Left ventricle myocardium inferior (tissue), 1 donor: ENCODE results near the gene CEP162. TPM values are rescaled to one million over a fixed set of nuclear protein-coding genes. Genes with fewer than 3 reads are reported as not detected.
A peak's percentile ranks its signal among the peaks of the same experiment; 100 is the strongest.
"Not testable (repeated sequence)": the region's sequence is repeated elsewhere in the genome, so short reads cannot be mapped to it uniquely, and the experiment has no call there.

Experiments used
- DNase-seq: peaks from one replicate; pipeline ENCODE4 v3.0.0-alpha.2; 2020
- H3K27ac ChIP-seq: fragments of 200-600 bp; replicated peaks from 2 replicates; pipeline ENCODE4 v1.8.0; 2021
- H3K27me3 ChIP-seq: fragments of 200-600 bp; 2 replicates; pipeline ENCODE4 v1.8.0; 2021; ENCODE audit warnings: low read depth
- H3K36me3 ChIP-seq: fragments of 200-600 bp; 2 replicates; pipeline ENCODE4 v1.8.0; 2021
- H3K4me1 ChIP-seq: fragments of 200-600 bp; 2 replicates; pipeline ENCODE4 v1.8.0; 2021
- H3K4me3 ChIP-seq: fragments of 200-600 bp; 2 replicates; pipeline ENCODE4 v1.8.0; 2021; ENCODE audit warnings: mild to moderate bottlenecking, moderate library complexity
- H3K9me3 ChIP-seq: fragments of 200-600 bp; replicated peaks from 2 replicates; pipeline ENCODE4 v1.8.0; 2021
- intact Hi-C: fragments of 100-400 bp; cut with micrococcal nuclease; formaldehyde crosslinking; loops from one replicate; pipeline ENCODE4 v1.11.0; 2022
- total RNA-seq: library from RNA; stranded (reverse); fragmentation: NEBNext Ultra II Directional; extraction: Animal tissue kit (Norgen Biotek cat#: 25700); gene quantifications from one replicate; pipeline ENCODE4 v1.2.1, GENCODE V29; 2021
- TF ChIP-seq, protein P1 (sequence below): fragments of 200-600 bp; IDR thresholded peaks from 2 replicates; pipeline ENCODE4 v1.8.0; 2021; ENCODE audit warnings: antibody characterized with exemption, mild to moderate bottlenecking, borderline replicate concordance
- donor health status: DM: no; HTN: yes; CAD: no; lungs with severe emphysema.

The CEP162 gene
- total RNA-seq, 1 donor from 2014 or later, result 4.0 TPM

DNA sequence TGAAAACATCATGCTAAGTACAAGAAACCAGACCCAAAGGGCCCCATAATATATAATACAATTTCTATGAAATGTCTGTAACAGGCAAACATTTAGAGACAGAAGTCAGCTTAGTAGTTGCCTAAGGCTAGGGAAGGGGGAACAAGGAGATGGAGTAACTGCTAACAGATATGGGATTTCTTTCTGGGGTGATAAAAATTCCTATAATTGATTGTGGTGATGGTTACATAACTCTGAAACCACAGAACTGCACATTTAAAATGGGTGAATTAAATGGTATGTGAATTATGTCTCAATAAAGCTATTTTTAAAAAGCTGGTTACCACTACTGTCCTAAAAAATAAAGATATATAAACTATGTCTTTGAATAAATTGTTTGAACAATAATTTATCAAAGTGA, 3.2 kb downstream of the CEP162 start:
- no peaks in the 10 kb centered on the region for H3K9me3 ChIP-seq
- intact Hi-C loops, result loop anchor here (10.0 kb wide), 1 partner anchor 609 kb away; no protein-coding TSS in a partner anchor
- TF ChIP-seq, protein P1, sequence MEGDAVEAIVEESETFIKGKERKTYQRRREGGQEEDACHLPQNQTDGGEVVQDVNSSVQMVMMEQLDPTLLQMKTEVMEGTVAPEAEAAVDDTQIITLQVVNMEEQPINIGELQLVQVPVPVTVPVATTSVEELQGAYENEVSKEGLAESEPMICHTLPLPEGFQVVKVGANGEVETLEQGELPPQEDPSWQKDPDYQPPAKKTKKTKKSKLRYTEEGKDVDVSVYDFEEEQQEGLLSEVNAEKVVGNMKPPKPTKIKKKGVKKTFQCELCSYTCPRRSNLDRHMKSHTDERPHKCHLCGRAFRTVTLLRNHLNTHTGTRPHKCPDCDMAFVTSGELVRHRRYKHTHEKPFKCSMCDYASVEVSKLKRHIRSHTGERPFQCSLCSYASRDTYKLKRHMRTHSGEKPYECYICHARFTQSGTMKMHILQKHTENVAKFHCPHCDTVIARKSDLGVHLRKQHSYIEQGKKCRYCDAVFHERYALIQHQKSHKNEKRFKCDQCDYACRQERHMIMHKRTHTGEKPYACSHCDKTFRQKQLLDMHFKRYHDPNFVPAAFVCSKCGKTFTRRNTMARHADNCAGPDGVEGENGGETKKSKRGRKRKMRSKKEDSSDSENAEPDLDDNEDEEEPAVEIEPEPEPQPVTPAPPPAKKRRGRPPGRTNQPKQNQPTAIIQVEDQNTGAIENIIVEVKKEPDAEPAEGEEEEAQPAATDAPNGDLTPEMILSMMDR, result no peak
- no peak overlapping the region for H3K27ac ChIP-seq
- DNase-seq, result no peak
- no peak overlapping the region for H3K4me3 ChIP-seq
- H3K27me3 ChIP-seq, result no peaks in the 10 kb centered on the region
- peaks cover 27% of the 10 kb centered on the region for H3K4me1 ChIP-seq
- H3K36me3 ChIP-seq, result peaks cover 4% of the 10 kb centered on the region

DNA sequence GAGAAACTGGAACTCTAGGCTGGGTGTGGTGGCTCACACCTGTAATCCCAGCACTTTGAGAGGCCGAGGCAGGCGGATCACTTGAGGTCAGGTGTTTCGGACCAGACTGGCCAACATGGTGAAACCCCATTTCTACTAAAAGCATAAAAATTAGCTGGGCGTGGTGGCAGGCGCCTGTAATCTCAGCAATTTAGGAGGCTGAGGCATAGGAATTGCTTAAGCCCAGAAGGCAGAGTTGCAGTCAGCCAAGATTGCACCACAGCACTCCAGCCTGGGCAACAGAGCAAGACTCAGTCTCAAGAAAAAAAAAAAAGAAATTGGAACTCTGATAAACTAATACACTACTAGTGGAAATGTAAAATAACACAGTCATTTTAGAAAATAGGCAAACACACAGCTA, 3.8 kb downstream of the CEP162 start:
- not testable (repeated sequence) for H3K36me3 ChIP-seq, H3K27me3 ChIP-seq, H3K9me3 ChIP-seq, DNase-seq, H3K27ac ChIP-seq, H3K4me3 ChIP-seq
- H3K4me1 ChIP-seq, result peaks cover 27% of the 10 kb centered on the region
- intact Hi-C loops, result loop anchor here (10.0 kb wide), 1 partner anchor 609 kb away; no protein-coding TSS in a partner anchor

- peaks cover 17% of the 10 kb centered on the region for H3K4me1 ChIP-seq
- no peak overlapping the region for H3K27ac ChIP-seq
- peaks cover 4% of the 10 kb centered on the region for H3K36me3 ChIP-seq
- intact Hi-C loops, result loop anchor here (10.0 kb wide), 1 partner anchor 608 kb away; no protein-coding TSS in a partner anchor
- no peaks in the 10 kb centered on the region for H3K27me3 ChIP-seq
- TF ChIP-seq, protein P1, result no peak
- no peak for DNase-seq
- H3K4me3 ChIP-seq, result no peak overlapping the region
- no peaks in the 10 kb centered on the region for H3K9me3 ChIP-seq
Observed at GRCh38 chr6:84222426-84222825, 5.0 kb downstream of the CEP162 start.

DNA sequence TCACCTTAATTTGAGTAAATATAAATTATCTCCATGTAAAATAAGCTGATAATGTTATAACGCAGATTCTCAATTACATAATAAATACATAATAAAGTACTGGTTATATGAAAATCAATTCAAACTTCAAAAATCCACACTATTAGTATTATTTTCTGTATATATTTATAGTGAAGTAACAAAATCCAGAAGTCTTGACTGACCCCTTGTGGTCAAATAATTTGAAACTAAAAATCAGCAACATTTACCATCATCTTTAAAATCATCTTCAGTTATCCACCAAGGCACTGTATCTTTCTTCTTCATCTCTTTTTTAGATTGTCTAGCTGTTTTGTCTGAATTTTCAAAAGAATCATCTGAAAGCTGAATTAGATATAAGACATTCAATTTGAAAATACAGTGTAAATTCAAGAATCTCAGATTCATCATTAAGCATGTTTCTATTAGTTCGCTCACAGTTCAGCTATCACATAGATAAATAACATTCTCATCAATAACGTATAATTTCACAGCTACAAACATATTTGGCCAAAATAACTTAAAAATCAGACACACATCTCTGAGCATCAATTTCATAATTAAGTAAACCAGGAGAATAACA, 6.5 kb downstream of the CEP162 start:
- intact Hi-C loops, result loop anchor here (2.0 to 10.0 kb wide), 2 partner anchors 336 to 606 kb away; no protein-coding TSS in a partner anchor
- Histone ChIP-seq H3K27ac (no peak overlapping the region), H3K36me3 (peaks cover 4% of the 10 kb centered on the region), H3K9me3 (no peaks in the 10 kb centered on the region), H3K4me3 (no peak overlapping the region), H3K27me3 (no peaks in the 10 kb centered on the region), H3K4me1 (peaks cover 2% of the 10 kb centered on the region)
- DNase-seq, result no peak
- TF ChIP-seq, protein P1, result peak; percentile 66

- no peak overlapping the region for H3K27ac ChIP-seq
- no peaks in the 10 kb centered on the region for H3K27me3 ChIP-seq
- H3K36me3 ChIP-seq, result peaks cover 7% of the 10 kb centered on the region
- H3K4me1 ChIP-seq, result no peaks in the 10 kb centered on the region
- TF ChIP-seq, protein P1, result no peak
- no peak overlapping the region for H3K4me3 ChIP-seq
- H3K9me3 ChIP-seq, result no peaks in the 10 kb centered on the region
- intact Hi-C loops, result no loop called here
- DNase-seq, result no peak
Observed at GRCh38 chr6:84218091-84218490, 9.4 kb downstream of the CEP162 start.

DNA sequence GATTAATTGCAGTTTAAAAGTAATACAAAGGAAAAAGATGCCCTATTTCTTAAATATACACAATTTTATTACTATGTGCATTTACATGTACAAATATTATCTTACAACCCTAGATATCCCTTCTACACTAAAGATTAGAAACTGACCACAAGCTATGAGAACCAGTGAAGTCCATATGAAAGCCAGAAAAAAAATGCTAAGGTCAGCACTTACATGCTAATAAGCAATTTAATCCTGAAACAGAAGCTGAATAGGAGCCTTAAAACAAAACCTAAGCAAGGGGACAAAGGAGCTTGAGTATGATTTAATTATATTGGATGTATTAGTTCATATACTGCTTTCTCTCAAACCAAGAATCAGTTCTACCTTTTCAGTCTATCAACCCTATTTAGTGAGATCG, 14.2 kb downstream of the CEP162 start:
- Histone ChIP-seq H3K4me1 (no peaks in the 10 kb centered on the region), H3K4me3 (no peak overlapping the region), H3K27me3 (no peaks in the 10 kb centered on the region), H3K27ac (no peak overlapping the region), H3K9me3 (no peaks in the 10 kb centered on the region), H3K36me3 (peaks cover 43% of the 10 kb centered on the region)
- DNase-seq, result no peak
- intact Hi-C loops, result no loop called here
- TF ChIP-seq, protein P1, result no peak
